AG08395 (cell line): ENCODE results near the gene GPR180.

Experiments
- DNase-seq: peaks from one replicate; pipeline ENCODE4 v3.0.0; 2012; ENCODE audit warnings: mixed read lengths, low spot score

Gene GPR180

DNA sequence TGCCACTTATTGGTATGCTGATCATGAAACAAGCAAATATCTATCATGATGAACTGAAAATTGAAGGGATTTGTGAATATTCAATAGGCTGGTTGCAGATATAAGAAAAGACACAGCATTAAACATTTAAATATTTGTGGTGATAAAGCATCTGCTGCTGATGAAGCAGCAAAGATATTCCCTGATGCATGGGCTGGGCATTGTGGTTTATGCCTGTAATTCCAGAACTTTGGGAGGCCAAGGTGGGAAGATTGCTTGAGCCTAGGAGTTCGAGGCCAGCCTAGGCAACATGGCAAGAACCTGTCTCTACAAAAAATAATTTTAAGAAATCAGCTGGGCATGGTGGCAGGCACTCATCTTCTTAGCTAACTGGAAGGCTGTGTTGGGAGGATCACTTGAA lies 54.5 kb downstream of the GPR180 start:
- DNase-seq, result no peak

DNA sequence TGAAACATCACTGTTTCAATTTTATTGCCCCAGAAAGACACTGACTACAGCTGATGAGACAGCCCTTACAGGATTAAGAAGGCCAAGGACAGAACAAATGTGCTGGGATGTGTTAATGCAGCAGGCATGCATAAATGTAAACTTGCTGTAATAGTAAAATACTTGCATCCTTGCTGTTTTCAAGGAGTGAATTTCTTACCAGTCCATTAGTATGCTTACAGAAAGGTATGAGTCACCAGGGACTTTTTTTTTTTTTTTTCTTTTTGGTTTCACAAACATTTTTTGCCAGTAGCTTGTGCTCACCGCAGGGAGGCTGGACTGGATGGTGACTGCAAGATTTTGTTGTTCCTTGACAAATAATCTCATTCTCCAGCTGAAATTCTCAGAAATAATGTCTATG lies 55.1 kb downstream of the GPR180 start:
- DNase-seq, result peak; percentile 84

DNA sequence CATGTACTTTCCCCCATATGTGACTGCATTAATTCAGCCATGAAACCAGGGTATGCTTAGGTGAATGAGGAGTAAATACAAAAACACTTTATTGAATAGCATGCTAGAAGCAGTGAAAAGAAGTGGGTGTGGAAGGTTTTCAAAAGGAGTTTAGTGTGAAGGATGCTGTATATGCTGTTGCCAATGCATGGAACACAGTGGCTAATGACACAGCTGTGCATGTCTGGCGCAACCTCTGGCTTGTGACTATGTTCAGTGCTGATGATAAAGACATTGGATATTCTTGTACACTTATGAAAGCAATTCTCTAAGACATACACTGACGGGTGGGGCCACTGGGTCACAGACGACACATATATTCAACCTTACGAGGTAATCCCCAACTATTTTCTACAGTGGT lies 55.5 kb downstream of the GPR180 start:
- no peak for DNase-seq

DNA sequence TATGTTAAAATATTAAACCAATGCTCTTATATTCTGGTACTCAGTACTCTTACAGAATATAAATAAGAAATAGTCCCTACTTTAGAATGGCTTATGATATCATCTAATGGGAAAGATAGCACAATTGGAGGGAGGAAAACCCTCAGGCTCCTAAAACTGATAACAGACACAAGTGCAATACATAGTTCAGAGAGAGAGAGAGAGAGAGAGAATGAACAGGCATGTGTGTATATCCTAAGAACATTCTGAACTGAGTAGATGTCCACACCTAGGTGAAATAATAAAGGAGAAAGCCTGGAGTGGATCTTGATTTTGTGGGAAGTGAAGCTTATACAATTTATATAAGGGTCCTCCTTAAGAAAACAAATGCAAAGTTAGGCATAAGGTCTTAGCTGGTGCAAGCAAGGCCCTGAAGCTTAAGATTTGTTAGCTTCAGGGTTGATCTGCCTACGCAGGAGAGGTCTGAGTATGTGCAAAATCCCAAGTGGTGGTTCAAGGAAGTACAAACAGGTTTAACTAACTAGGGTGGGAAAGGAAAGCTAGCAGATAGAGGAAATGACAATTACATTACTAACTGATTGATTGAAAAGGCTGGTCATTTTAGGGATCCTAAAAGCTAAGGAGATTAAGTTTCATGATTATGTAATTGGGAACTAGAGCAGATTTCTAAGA lies 57.4 kb downstream of the GPR180 start:
- DNase-seq, result no peak

DNA sequence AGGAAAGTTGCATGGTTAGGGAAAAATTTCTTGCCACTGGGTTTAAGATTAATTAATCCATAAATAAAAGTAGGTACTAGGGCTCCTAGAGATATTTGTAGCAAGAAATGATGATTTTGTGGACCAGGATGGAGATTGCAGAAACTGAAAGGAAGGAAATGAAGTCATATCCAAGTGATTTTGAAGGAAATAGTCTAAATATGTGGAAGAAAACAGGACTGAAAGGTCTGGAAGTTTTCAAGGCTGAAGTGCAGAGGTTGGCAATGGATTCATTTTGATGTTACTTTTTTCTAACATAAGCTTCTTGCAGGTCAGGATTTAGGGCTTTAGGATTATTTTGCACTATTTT lies 57.9 kb downstream of the GPR180 start:
- no peak for DNase-seq

DNA sequence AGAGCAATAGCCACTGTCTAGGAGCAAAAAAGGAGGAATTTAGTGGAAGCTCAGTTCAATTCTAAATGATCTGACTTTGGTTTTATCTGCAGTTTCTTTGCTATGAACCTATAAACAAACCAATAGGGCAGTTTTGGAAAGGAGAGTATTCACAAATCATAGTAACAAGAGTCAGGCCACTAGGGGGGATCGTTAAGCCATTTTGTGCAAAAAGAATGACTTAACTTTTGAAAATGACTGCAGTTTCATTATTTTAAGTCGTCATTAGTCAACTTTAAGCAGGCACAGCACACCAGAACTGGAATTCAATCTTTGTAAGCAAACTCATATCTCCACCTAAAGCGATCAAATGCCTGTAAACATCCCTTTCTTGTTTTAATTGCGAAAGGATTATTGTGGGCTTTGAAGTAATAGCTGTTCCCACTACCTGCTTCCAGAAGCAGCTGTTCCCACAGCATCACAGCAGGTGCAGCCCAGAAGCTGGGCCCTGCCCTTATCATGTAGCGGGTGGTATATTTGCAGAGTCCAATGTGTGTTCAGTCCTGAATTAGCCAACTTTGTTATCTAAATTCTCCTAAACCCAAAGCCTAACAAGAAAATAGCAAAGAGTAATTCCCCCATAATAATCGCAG lies 59.2 kb downstream of the GPR180 start:
- DNase-seq, result peak; percentile 14

DNA sequence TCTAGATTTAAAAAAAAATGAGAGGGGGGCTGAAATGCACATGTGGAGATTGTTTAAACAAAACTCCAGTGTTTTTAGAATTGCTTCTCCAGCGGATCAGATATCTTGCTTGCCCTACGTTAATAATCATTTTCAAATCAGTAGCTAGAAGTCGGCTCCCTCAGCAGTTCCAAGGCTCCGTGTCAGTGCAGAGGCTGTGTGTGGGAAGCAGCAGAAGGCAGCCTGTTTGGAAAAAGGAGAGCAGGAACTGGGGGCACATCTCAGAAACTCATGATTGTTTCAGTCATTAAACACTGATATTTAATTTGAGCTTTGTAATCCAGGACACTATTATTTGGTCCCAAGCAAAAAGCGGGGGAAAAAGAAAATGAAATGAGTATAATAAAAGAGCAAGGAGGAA lies 59.7 kb downstream of the GPR180 start:
- no peak for DNase-seq

DNA sequence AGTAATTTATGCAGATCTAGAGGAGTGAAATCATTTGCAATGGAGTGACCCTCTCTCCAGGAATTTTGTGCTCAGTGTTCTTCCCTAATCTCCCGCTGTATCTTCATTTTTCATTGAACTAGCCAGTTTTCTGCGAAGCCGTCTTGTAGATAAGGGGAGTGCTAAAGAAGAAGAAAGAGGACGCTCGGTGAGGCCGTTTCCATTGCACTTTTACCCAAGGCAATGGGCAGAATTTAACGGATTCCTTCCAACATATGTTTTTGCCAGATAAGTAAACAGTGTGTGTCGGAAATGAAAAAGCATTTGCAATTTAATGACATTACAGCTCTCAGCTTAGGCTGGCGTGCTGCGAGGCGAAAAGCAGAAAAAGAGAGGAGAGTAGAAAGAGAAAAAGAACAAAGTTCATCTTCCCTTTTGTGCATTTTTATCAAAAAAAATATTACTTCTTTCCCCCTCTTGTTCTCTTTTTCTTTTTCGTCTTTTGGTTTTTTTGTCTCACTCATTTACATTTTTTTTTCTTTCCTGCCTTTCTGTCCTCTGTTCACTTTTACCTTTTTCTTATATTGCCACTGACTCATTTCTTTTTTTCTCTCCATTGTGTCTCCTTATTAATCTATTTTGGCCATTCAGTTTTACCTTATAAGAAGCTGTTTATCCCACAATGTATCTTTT lies 60.8 kb downstream of the GPR180 start:
- no peak for DNase-seq

DNA sequence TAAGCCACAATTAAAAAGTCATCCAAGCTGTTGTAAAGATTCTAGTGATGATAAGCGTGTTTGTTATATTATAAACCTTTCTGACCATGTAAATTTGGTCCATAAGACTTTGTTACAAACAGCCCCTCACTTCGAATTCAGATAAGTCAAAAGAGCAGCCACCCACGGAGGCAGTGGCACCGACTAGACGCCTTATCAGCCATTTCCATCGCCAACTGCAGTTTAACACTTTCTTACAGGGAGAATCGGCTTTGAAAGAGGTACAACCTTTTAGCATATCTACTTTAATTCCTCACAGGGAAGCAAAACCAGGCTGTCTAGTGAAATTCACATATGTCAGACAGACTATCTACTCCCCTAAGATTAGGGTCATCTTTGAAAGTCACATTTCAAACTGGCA lies 63.2 kb downstream of the GPR180 start:
- no peak for DNase-seq

DNA sequence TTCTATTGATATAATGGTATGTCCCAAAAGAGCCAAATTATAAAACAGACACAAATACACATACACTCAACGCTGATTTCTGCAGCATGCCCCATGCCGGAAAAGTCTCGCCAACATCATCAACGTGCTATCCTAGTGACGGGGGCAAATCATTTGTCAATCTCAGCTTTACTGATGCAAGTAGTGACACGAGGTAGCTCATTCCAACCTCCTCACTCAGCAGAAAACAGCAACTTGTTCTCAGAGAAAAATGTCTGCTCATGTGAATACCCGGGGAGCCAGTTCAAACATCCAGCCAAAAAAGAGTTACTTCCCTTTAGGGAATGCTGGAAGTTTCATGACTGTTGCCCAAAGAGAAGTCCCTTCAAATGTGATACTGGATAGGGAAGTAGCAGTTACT lies 64.4 kb downstream of the GPR180 start:
- no peak for DNase-seq

DNA sequence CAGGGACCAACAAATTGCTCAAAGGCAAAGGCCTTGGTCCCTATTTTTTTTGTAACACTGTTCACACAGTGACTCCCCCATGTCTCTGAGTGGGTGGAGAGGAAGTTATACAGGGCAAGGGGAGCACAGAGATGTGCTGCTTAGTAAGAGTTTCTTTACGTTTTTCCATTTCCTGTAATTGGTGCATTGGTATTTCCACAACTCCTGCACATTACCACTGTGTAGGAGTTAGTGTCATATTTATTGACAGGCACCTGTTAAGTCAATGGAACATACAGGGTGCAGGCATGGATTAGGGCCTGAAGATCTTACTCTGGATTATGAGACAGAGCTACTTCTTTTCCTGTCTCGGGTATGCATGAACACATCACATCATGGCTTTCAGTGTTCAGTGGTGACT lies 65.5 kb downstream of the GPR180 start:
- no peak for DNase-seq

DNA sequence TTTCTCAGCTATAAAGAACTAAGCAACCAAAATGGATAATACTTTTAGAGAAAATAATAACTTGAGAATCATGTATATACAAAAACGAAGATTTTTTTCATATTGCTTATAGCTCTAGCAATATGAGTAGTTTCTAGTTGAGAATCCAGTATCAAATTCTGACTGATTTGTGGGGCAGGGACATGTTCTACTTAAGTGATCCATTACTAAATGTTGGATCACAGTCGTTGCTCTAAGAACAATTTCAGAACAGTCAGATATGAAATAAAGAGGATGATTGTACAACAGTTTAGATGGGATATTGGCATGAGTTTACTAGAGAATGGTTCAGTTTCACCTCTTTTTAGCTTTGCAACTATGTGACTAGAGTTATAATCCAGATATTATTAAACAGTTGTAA lies 70.7 kb downstream of the GPR180 start:
- no peak for DNase-seq

DNA sequence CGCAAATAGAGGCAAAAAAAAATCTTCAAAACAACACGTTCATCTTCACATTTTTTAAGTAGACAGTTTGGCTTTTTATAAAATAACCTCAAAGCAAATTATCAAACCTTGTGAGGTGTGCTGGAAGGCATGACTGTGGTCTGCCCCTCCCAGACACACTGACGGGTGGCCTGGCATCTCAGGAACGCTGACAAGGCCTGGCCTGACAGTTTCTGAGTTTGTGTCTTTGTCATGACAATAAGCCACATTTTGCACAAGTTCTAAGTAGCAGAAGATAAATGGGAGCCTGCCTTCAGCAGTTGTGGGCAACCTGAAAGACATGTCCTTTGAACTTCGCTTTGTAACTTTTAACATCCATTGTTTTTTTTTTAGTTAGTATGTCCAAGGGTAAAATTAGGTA lies 72.2 kb downstream of the GPR180 start:
- DNase-seq, result no peak

DNA sequence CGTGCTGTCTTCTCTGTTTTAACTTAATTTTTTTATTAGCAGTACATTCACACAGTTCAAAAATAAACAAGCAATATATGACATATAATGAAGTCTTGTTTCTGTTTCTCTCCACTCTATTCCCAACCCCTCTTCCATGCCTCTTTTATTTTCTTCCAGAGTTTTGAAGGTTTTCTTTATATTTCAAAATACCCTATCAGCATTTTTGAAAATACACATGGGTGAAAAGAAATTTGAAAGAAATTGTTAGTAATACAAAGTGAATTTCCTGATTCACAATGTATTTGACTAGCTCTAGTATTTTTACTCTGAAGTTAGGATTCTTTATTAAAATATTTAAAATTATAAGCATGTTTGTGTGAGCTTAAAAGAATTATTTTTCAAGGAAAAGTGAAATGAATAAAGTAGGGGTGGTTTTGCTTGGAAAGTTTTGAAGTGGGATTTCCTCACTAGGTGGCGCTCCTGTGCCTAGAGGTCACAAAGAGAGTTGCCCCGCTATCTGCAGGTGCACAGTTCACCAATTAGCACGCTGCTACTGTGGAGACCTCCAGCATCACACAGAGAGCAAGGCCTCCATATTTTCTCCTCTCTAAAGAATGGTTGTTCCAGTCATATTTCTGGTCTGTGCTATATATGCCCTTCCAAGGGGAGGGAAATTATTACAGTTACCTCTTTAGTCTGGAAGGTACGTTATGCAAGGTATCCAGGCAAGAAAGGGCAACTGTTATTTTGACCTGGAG lies 73.1 kb downstream of the GPR180 start:
- peak; percentile 53 for DNase-seq

DNA sequence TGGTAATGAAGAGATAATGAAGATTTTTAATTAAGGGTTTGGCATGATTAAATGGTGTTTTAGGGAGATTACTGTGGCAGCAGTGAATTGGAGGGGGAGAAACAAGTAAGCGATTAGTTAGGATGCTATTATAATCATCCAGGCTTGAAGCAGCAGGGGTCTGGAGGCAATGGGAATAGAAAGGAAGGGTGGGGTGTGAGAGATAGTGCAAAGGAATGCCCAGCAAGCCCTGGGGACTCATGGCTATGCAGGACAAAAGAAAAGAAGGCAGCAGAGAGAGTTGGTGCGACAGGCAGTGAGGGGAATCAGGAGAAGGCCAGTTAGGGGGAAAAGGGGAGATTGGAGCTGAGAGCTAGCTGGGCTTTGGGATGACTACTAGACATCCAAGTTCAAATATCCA lies 76.1 kb downstream of the GPR180 start:
- DNase-seq, result no peak

DNA sequence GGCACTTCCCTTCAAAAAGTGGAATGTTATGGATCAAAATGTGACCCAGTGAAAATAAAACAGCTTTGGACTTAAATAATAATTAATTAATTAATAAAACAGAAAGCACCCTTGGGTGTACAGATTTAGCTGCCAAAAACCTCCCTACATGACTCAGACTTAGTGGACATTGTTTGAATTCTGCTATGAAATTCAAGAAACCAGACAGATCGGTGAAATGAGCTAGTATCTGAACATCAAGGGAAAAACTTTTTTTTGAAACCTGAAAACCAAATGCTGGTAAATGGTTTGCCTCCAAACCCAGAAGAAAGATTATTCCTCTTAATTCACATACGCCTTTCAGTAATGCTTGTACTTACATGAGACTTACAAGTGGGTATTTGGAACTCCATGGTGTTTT lies 77.2 kb downstream of the GPR180 start:
- no peak for DNase-seq

DNA sequence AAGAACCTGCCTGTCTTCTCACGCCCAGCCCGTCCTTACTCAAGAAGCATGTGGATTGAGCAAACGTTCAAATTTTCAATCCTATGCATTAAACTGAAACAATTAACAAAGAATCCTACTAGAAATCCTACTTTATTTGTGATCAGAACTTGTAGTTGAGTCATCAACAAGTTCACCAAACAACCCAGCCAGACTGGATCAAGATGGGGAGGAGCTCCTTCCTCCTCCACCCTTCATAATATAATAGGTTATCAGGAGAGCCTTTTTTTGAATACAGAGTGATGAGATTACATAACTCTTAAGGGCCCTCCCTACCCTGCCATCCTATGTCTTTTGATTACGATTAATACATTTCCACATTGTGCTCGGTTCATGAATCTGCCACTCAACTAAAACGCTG lies 78.0 kb downstream of the GPR180 start:
- DNase-seq, result no peak

DNA sequence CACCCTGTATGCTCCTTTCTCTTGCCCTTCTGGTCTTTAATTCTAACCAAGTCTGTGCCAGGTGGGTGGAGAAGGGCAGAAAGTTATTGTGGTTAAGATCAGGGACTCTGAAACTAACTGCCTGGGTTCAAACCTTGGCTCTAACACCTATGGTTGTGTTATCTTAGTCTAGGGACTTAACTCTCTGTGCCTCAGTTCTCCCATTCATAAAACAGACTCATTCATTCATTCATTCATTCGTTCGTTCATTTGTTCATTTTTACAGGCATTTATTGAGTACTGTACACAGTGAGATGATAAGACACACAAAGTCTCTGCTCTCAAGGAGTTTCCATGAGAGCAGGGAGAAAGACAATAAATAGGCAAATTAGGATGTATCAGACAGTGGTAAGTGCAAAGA lies 80.6 kb downstream of the GPR180 start:
- no peak for DNase-seq

DNA sequence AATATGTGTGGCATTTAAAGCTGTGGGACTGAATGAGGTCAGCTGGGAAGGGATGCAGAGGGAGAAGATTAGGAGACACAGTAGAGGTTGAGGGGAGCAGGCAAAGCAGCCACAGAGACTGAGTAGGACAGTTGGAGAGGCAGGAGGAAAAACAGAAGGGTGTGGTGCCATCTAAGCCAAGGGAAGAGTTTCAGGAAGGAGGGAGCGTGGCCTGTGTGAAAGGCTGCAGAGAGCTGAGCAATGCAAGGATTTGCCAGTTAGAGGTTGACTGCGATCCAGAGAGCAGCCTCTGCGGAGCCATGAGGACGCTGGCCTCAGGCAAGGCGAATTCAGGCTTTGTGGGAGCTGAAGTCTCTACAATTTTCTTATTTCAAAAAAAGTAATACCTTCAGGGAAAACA lies 81.8 kb downstream of the GPR180 start:
- DNase-seq, result no peak
